ENCODE results near the gene MYL12A. TPM values are rescaled to one million over a fixed set of nuclear protein-coding genes. Genes with fewer than 3 reads are reported as not detected.

Gene MYL12A
- total RNA-seq, 1 donor from 2014 or later = 219 TPM

DNA sequence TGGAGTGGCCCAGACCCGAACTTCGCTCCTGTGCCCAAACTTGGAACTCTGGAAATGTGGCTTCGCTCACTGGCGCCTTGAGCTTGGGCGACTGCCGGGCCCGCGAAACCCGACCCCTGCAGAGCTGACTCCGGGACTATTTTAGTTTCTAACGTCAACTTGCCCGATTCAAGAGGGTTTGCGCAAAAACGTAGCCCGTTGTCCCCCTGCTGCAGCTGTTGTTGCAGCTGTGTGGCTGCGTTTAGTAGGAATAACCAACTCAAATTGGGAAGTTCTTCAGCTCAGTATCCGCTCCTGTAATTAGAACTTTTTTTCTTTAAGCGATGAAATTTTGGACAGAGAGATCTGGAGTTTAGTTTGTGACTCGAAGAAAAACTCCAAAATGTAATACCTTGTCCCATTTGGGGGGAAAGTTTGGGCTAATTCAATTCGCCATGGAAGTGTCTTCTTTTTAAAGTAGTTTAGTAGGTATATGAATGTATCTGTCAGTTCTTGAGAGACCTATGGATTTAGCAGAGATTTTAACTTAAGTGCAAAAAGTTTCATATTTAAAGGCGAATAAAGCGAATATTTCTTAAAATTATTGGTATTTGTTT, 559 bp downstream of the MYL12A start:
- H3K36me3 Mint-ChIP-seq = peaks cover 10% of the 10 kb centered on the region
- H3K9me3 Mint-ChIP-seq = no peaks in the 10 kb centered on the region
- no peak for DNase-seq (ENCODE audit: extremely low spot score, unreplicated experiment)
- H3K4me3 Mint-ChIP-seq = peak overlapping the region; percentile 91
- peak overlapping the region; percentile 99 for H3K27ac Mint-ChIP-seq
- peaks cover 29% of the 10 kb centered on the region for H3K4me1 Mint-ChIP-seq (ENCODE audit: unreplicated experiment)
- TF ChIP-seq, protein P1, sequence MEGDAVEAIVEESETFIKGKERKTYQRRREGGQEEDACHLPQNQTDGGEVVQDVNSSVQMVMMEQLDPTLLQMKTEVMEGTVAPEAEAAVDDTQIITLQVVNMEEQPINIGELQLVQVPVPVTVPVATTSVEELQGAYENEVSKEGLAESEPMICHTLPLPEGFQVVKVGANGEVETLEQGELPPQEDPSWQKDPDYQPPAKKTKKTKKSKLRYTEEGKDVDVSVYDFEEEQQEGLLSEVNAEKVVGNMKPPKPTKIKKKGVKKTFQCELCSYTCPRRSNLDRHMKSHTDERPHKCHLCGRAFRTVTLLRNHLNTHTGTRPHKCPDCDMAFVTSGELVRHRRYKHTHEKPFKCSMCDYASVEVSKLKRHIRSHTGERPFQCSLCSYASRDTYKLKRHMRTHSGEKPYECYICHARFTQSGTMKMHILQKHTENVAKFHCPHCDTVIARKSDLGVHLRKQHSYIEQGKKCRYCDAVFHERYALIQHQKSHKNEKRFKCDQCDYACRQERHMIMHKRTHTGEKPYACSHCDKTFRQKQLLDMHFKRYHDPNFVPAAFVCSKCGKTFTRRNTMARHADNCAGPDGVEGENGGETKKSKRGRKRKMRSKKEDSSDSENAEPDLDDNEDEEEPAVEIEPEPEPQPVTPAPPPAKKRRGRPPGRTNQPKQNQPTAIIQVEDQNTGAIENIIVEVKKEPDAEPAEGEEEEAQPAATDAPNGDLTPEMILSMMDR (conservative IDR thresholded peaks at IDR 0.05) = no peak
- H3K27me3 Mint-ChIP-seq = no peaks in the 10 kb centered on the region

DNA sequence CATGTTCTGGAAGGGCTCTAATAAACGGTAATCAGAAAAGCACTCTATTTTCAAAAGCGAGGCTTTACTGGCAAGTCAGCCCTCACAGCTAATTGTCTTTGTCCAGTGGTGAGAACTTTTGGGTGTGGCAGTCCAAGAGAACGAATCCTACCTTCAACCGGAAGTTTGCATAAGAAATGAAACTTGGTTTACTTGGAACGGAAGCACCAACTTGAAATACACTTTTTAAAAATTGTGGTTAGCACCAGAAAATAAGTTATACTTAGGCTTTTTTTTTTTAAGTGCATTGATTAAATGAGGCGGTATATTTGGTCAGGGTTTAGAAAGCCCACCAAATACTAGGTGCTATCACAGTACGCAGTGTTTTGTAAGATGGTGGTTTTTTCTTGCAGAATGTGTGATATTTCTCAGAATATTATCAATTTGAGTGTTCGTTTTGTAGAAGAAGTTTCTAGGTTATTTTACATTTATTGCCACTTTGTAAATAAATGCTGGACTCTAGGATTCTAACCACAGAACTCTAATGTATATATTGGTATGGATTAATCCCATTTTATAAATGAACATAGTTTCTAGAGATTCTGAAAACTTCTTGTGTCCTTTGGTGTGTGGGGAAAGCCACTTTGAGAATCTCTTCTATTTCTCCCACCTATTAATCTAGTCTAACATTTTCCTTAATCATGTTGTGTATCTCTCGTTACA, 1.2 kb downstream of the MYL12A start:
- no peak for DNase-seq (ENCODE audit: extremely low spot score, unreplicated experiment)
- H3K4me3 Mint-ChIP-seq = peak overlapping the region; percentile 91
- H3K36me3 Mint-ChIP-seq = peaks cover 14% of the 10 kb centered on the region
- no peaks in the 10 kb centered on the region for H3K27me3 Mint-ChIP-seq
- peak overlapping the region; percentile 99 for H3K27ac Mint-ChIP-seq
- TF ChIP-seq, protein P1 (conservative IDR thresholded peaks at IDR 0.05) = no peak
- no peaks in the 10 kb centered on the region for H3K9me3 Mint-ChIP-seq
- H3K4me1 Mint-ChIP-seq (ENCODE audit: unreplicated experiment) = peaks cover 29% of the 10 kb centered on the region

DNA sequence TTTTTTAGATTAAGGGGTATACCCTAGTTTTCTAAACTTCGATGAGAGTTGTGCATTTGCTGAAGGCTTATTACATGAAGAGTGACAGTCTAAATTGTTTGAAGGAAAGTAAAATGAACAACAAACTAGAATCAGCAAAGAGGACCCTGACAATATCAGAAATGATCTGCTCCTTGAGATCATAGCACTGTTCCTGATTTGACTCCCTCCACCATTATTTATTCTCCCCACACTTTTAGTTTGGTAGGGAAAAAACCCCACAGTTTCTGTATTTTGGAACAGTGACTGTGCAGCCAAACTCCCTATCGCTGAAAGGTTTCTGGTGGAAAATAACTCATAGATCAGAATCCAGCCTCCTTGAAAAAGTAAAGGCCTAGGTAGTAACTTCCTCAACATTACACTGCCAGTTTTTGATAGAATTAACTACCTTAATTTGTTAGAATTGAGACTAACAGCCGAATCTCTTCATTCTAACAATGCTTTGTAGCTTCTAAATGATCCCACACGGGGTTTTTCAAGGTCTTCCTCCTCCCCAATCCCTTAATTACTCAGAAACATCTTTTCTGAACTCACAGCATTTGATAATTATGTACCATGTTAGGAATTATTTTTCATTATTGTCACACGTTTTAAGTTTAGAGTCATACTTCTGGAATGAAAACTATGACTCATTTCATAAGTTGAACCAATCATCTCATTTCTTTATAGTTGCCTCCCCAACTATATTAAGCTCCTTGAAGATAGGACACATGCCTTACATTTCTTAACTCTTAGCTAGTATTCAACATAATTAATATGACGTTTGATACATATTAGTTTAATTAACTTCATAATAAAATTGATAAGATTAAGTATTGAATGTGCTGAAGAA, 2.9 kb downstream of the MYL12A start:
- no peaks in the 10 kb centered on the region for H3K9me3 Mint-ChIP-seq
- peaks cover 28% of the 10 kb centered on the region for H3K4me1 Mint-ChIP-seq (ENCODE audit: unreplicated experiment)
- H3K27ac Mint-ChIP-seq = peak overlapping the region; percentile 83
- peaks cover 25% of the 10 kb centered on the region for H3K36me3 Mint-ChIP-seq
- DNase-seq (ENCODE audit: extremely low spot score, unreplicated experiment) = no peak
- TF ChIP-seq, protein P1 (conservative IDR thresholded peaks at IDR 0.05) = no peak
- H3K27me3 Mint-ChIP-seq = no peaks in the 10 kb centered on the region
- peak overlapping the region; percentile 82 for H3K4me3 Mint-ChIP-seq

DNA sequence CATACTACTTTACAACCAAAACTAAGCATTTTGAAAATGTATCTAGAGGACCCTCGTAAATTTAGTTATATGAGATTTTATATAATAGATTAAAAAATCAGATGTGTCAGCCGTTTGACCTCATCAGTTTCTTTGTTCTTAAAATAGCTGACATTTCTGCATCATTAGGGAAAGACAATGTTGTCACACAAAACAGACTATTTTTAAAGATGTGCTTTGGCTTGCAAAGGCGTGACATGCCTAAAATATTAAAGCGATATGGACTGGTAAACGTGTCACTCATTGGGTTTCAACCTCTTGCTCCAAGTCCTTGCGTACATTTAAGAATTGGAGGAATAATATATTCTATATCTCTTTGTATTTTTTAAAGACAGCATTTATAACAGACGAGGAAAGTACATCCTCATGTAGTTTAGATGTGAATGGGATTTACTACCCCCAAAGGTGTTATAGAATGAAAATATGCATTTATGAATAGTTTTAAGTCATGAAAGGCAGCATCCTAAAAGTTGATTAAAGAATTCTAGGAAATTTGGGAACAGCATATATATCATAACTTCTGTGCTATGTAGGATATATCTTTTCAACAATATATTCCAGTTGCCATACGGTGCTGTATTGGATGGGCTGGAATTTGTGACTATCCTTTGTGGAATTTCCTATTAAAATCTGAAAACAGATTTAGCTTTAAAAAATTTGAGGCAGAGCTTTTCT, 3.8 kb downstream of the MYL12A start:
- Mint-ChIP-seq H3K4me3 (no peak overlapping the region), H3K9me3 (no peaks in the 10 kb centered on the region), H3K4me1 (ENCODE audit: unreplicated experiment) (peaks cover 22% of the 10 kb centered on the region), H3K36me3 (peaks cover 31% of the 10 kb centered on the region), H3K27ac (no peak overlapping the region), H3K27me3 (no peaks in the 10 kb centered on the region)
- no peak for DNase-seq (ENCODE audit: extremely low spot score, unreplicated experiment)
- TF ChIP-seq, protein P1 (conservative IDR thresholded peaks at IDR 0.05) = no peak

DNA sequence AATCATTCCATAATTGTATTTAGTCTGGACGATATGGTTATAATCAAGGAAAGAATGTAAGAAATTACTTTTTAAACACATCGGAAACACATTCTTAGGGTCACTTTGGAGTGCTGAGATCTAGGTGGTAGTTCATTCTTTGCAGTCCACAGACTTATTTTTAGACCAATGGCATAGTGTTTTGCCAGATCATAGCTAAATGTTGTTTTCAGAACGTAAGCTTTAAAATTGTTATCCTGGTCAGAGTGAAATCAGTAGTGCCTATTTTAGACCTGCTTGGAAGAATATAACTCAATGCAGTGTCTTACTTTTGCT, 4.3 kb downstream of the MYL12A start:
- Mint-ChIP-seq H3K36me3 (peaks cover 34% of the 10 kb centered on the region), H3K4me3 (no peak overlapping the region)

More for the DNA sequence above, 4.3 kb downstream of the MYL12A start:
- H3K9me3 Mint-ChIP-seq = no peaks in the 10 kb centered on the region
- TF ChIP-seq, protein P1 (conservative IDR thresholded peaks at IDR 0.05) = no peak
- no peaks in the 10 kb centered on the region for H3K27me3 Mint-ChIP-seq
- H3K4me1 Mint-ChIP-seq (ENCODE audit: unreplicated experiment) = peaks cover 22% of the 10 kb centered on the region
- no peak overlapping the region for H3K27ac Mint-ChIP-seq
- DNase-seq (ENCODE audit: extremely low spot score, unreplicated experiment) = no peak
